HG03378 (cell line): ENCODE measurements around the gene DNMT3L.
"Not testable (repeated sequence)": the region's sequence is repeated elsewhere in the genome, so short reads cannot be mapped to it uniquely, and the experiment has no call there.

ENCODE experiments used
- ATAC-seq: cut with Tn5 transposase; IDR thresholded peaks from one replicate; pipeline ENCODE4 v1.9.1; 2021; ENCODE audit warnings: mild to moderate bottlenecking, moderate library complexity; ENCODE audit not compliant: unreplicated experiment

The DNMT3L gene

DNA sequence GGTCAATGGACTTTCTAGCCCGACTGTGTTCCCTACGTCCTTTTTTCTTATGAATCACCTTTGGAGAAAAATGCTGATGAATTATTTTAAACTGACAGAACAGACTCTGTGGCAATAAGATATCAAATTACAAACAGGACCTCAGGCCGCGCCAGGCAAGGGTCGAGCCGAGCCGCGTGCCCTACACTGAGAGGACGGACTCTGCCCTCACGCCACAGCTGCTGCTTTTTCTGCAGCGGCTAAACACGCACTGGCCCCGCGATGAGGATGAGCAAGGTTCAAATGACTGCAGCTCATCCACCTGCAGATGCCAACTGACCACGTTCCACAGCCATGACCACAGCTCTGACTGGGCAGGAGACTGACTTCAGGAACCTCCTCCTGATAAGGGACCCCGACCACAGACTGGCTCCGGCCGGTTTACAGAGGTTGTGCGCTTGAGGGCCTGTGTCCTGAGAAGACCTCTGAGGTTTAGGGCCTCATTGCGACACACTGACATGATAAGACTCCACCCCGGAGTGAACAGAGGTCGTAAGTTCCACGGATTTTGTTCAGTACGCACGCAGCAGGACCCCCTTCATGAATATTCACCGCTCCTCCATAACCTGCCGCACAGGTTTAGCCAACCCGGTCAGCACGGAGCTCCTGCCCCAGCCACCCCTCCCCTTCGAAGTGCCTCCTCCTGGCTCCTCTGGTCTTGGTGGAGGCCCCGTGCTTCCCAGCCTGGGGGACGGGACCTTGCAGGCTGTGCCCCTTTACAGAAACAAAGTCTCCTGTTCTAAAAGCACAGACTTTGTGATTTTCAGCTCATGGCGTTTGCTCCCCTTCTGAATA lies 12.3 kb downstream of the DNMT3L start:
- ATAC-seq: not testable (repeated sequence)

DNA sequence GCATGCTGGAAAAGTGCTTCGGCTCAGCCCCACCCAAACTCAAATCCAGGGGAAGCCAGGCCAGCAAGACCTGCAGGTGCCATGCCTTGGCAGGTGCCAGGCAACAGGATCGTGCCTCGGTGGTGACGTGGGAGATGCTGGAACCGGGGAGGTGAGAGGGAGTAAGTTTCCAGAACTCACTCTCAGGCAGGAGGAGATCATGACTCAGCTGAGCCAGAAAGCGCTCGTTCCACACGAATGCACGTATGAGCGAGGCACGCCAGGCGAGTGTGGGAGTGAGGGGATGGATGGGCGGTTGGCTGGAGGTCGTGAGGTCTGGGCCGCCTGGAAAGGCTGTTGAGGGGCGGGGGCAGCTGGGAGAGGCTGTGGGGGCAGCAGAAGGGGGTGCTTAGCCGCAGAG lies 13.8 kb downstream of the DNMT3L start:
- not testable (repeated sequence) for ATAC-seq

DNA sequence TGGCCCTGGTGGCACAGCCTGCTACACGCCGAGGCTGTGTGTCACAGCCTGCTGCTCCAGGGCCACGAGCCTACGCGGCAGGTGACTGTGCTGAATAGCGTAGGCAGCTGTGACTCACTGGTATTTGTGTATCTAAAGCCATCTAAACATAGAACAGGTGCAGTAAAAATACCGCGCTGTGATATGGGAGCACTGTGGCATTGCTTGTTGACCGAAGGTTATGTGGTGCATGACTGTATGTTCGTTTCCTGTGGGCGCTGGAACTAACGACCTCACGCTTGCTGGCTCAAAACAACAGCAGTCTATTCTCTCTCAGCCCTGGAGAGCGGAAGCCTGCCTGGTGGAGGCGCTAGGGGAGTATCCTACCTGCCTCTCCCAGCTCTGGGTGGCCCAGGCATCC lies 17.7 kb downstream of the DNMT3L start:
- peak; percentile 67 for ATAC-seq

DNA sequence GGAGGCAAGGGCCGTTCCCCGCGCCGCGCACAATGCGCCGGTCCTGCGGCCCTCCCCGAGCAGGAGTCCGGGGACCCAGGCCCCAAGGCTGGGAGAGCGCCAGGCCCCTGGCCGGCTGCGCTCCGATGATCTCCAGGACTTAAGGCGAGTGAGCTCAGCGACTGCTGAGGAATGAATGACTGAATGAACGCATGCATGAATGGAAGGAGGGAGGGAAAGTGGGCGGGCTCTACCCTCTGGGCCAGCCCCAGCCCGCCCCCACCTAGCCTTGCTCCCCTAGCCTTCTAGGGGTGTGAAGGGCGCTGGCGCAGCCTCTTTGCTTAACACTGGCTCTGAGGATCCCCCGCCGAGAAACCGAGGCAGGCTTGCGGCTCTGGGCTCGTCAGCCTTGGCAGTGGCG lies 20.4 kb downstream of the DNMT3L start:
- ATAC-seq: not testable (repeated sequence)

DNA sequence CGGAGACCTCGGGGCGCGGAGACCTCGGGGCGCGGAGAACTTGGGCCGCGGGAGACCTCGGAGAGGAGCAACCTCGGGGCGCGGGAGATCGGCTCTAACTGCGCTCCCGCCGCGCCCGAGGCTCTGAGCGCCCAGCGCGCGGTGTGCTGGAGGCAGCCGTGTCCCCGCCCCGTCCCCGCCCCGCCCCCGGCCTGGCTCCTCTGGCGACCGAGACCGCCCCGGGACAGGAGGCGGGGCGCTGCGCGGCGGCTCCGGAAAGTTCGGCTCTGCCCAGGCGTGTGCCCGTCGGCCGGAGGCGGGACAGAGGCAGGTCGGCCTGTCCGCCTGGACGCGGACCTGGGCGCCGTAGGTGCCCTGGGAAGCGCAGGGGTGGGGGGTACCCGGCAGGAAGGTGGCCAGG lies 20.9 kb downstream of the DNMT3L start, which contains the start of gene ICOSLG:
Gene ICOSLG, minus strand, starts transcription at position 102 of the 400 bp plus-strand sequence. CDS start 126 bp downstream, outside the sequence.
- ATAC-seq: not testable (repeated sequence)

DNA sequence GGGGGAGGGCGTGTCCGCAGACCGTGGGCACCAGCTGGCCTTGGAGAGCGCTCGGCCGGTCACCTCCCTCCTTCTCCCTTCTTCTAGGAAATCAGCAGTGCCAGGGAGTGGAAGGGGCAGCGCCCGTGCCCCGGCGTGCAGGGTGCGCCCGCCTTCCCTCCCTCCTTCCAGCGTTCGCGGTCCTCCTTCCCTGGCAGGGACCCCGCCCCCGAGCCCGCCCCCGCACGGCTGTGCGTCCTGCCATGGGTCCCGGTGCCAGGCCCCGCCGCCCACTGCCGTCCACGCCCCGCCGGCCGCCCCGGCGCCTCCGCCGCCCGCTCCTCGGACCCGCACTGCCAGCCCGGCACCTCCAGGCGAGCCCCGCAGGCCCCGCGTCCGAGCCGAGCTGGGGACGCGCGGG lies 21.3 kb downstream of the DNMT3L start:
- not testable (repeated sequence) for ATAC-seq

DNA sequence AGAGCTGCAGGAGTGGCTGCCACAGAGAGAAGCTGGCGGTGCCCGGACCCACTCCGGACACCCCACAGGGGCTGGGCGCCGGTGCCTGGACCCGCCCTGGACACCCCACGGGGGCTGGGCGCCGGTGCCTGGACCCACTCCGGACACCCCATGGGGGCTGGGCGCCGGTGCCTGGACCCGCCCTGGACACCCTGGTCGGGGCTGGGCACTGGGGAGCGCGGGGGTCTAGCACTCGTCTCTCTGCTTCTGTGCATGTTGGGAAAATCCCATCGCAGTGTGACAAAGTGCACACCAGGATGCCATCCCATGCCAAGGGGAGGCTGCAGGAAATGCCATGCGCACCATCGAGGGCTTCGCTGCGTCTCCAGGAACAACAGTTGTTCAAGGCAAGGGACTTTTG lies 32.1 kb downstream of the DNMT3L start:
- ATAC-seq: not testable (repeated sequence)

DNA sequence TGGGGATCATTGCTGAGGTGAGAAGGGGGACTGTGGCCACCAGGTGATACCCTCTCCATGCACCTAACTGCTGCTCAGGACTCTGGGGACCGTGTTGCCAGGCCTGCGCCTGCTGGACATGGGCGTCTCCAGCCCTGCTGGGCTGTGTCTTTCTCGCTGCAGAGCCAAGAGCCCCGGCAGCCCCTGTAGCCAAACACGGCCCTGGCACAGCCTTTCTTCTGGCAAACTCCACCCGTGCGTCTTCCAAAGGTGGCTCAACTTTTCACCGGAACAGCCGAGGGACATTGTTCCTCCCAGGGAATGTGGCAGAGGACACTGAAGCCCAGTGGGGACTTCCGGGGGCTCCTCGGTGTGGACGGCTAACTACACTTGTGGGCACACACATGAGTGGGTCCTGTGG lies 33.6 kb downstream of the DNMT3L start:
- ATAC-seq: not testable (repeated sequence)

DNA sequence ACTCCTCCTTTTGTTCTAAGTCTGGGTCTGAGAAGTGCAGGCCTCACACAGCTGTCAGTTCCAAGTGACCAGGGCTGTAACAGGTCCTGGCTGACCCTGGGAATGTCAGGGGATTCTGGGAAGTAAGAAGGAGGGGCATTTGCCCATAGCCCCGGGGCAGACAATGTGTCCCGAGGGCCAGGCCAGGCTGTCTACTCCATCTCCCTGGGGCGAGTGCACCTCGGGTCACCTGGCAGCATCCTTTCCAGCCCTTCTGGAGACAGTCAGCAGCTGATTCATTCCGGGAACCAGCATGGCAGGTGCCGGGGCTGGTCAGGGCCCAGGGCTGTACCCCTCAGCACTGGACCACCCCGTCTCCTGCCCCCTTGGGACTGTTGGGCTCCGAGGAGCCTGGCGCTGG lies 34.1 kb downstream of the DNMT3L start:
- ATAC-seq: not testable (repeated sequence)

DNA sequence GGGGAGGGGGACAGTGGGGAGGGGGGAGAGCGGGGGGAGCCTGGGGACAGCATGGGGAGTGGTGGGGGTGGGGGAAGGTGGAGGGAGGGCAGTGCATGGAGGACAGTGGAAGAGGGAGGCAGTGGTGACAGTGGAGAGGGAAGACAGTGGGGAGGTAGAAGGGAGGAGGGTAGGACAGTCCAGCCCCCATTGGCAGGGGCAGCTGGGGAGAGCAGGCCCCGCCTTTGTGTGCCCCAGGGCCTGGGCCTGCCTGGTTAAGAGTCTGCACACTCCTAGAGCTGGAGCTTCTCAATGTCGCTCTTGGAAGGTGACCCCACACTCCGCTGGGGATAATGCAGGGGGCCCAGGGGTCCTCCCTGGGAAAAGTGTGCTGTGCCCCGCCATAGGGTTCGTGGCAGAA lies 36.1 kb downstream of the DNMT3L start:
- ATAC-seq: not testable (repeated sequence)

DNA sequence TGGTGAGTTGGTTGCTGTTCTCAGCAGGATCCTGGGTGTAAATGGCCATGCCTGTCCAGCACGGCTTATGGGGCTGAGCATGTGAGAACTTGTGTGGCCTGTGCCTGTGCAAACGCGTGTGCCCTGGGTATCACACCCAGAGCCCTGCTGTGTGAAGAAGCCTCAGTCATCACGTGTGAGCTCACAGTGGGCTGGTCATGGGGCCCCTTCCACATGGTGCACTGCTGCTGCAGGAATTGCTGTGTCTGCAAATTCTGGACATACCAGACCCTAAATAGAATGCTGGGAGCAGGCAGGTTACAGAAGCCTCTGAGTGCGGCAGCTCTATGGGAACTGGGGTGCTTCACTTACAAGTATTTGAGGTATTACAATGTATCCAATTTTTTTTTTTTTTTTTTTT lies 38.4 kb downstream of the DNMT3L start:
- not testable (repeated sequence) for ATAC-seq

DNA sequence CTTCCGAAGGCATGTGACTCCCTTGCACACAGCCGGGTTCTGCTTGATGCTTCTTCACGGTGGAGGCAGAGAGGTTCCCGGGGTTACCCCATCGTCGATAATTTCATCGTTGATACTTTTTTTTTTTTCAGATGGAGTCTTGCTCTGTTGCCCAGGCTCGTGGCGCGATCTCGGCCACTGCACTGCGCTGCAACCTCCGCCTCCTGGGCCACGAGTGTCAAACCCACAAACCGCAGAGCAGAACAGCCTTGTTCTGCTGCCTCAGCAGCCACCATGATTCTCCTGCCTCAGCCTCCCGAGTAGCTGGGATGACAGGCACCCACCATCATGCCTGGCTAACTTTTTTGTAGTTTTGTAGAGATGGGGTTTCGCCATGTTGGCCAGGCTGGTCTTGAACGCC lies 41.0 kb downstream of the DNMT3L start:
- ATAC-seq: not testable (repeated sequence)

DNA sequence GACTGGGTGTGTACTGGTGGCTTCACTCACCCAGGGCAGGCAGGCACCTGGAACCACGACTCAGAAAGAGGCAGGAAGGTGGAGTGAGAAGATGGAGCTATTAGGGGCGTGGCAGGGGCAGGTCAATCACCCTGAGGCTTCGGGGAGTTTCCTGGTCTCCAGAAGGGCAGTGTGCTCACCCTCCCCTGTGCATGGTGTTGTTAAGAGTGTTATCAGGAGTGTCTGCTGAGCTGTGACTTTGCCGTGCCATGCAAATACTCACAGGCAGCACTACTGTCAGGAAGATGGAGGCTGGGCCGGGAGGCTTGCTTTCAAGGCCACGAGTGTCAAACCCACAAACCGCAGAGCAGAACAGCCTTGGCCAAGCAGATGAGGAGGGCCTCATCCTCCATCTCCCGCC lies 43.2 kb downstream of the DNMT3L start:
- not testable (repeated sequence) for ATAC-seq

DNA sequence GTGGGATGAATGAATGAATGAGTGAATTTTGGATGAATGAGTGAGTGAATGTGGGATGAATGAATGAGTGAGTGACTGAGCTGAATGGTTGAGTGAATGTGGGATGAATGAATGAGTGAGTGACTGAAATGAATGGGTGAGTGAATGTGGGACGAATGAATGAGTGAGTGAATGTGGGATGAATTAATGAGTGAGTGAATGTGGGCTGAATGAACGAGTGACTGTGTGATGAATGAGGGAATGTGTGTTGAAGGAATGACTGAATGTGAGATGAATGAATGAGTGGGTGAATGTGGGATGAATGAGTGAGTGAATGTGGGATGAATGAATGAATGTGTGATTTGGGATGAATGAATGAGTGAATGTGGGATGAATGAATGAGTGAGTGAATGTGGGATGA lies 49.7 kb downstream of the DNMT3L start:
- not testable (repeated sequence) for ATAC-seq

DNA sequence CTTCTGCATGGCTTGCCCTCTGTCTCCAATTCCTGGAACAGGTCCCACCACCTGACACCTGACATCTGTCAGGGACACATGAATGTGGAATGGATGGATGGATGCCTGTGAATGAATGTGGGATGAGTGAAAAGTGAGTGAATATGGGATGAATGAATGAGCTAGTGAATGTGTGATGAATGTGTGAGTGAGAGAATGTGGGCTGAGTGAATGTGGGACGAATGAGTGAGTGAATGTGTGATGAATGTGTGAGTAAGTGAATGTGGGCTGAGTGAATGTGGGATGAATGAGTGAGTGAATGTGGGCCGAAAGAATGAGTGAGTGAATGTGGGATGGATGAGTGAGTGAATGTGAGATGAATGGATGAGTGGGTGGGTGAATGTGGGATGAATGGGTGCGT lies 50.1 kb downstream of the DNMT3L start:
- not testable (repeated sequence) for ATAC-seq

DNA sequence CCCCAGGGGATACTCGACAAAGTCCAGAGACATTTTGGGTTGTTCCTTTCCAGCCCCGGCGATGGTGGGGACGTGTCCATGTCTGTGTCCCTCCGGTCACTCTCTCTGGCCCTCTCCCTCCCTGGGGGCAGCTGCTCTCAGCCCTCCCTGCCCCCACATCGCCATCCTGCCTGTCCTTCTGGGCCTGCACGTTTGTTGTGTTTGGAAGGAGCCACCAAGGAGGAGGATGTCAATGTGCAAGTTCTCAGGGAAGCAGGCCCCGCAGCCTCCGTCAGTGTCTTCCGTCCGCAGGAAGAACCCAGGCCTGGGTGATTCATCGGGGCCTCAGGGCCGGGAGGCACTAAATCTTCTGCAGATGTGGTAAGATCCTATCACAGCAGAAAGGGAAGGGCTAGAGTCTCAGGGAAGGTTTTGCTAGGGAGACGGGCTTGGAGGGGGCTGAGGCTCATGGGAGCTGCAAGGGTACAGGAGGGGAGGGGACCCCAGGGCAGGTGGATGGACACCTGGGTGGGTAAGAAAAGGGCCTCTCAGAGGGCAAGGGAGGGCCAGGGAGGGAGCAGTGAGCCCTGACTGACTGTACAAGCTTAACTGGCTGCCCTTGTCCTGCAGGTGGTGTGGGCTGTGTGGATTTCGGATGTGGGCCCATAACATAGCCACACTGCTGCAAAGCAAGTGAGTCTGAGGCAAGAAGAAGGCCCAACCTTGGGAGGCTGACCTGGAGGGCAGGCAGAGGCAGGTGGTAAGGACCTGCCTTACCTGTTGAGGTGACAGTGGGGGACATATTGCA lies 53.6 kb downstream of the DNMT3L start:
- not testable (repeated sequence) for ATAC-seq

DNA sequence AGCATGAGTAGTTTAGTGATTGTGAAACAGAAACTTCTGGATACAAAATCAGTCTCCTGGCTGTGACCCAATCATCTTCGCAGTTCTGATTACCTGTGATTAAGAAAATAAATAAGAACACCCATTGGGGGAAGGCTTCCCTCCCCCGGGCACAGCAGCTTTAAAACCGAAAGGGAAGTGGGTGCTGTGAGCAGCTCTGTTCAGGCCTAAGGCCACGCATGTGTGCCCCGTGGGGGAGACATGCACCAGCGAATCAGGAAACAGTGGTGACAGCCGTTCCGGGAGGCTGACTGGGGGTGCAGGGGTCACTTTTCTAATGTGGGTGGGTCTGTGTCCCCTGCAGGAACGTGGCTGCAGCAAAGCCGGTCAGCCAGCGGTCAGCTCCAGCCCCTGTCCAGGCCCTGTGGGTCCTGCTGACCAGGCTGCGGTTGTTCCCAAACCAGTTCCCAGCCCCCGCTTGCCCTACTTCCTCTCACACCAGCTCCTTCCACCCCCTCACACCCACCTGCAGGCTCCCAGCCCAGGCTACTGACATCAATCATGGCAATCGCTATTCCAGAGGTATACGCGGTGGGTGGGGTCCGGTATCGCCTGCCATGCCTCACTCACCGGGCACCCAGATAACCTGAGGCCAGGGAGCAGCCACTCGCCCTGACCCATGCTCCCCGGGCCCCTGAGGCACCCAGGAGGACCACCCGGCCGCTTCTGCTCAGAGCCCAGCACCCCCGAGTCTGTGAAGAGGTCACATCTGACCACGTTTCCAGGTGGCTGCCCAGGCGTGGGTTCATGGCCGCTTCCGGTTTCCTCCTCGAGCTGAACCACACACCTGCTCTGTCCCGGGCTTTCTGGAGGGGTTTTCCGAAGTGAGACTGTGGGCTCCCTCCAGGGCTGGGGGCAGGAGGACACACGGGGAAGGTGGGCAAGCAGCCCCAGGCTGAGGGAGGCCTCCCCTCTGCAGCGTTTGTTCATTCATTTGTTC lies 54.7 kb downstream of the DNMT3L start:
- peak; percentile 41 for ATAC-seq

DNA sequence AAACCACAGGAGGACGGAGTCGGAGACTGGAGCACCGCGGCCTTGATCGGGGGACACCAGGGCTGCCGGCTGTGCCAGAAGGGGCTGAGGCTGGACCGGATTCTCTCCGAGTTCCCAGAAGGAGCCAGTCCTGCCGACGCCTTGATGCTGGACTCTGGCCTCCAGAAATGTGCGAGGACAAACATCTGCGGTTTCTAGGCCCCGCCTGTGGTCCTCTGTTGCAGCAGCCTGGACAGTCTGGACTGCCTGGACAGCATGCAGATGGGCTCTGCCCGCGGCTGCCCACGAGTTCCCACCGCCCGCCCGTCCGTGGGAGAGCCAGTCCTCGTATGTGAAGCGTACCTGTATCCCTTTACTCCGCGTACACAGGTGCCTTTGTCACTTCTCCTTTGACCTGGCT lies 55.5 kb downstream of the DNMT3L start:
- ATAC-seq: not testable (repeated sequence)

DNA sequence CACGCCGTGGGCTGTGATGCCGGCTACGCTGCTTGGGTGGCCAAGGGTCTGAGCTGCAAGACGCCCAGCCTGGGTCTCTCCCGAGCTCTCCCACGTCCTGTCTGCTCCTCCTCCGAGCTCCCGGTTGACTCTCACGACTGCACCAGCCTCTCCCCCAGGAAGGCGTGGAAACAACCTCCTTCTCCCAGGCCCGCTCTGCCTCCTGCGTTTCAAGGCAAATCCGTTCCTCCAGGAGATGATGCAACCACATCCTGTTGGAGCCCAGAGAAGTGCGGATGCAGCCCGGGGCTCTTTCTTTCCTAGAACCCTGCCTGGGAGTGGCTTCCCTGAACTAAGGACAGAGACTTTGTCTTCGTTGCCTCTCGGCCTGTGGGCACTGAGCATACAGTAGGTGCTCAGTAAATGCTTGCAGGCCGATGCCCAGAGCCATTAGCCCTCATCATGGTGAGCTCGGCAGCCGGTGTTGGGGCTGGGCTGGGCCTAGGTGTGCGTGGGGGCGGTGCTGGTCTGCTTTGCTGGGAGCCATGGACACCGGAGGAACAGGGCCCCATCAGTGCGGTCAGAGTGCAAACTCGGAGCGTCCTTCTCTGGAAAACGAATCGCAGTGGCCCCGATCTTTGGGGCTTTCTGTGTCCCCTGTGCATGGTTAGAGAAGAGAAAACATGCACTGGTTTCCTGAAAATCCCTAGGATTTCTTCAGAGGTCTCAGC lies 59.0 kb downstream of the DNMT3L start:
- ATAC-seq: not testable (repeated sequence)

DNA sequence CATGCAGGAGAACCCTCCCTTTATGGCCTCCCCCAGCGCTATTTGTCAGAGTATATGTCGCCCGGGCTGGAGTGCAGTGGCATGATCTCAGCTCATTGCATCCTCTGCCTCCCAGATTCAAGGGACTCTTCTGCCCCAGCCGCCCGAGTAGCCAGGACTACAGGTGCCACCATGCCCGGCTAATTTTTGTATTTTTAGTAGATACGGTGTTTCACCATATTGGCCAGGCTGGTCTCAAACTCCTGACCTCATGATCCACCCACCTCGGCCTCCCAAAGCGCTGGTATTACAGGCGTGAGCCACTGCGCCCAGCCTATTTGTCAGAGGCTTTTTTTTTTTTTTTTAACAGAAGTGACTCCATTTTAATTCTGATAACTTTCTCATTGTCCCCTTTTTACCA lies 61.7 kb downstream of the DNMT3L start:
- ATAC-seq: not testable (repeated sequence)
